Stimulated activated CD8-positive, alpha-beta memory T cell treated with anti-CD3 and anti-CD28 coated beads, Interleukin-12 subunit alpha, Interleukin-12 subunit beta, amount 100 ng/mL, for 1 hour (primary cell): ENCODE results near the gene VWC2L.

Source experiments
- DNase-seq: peaks from one replicate; pipeline ENCODE4 v3.0.0-alpha.2; 2020; ENCODE audit warnings: low read depth

VWC2L gene

GRCh38 chr2:214410918-214411554 is at the start of gene VWC2L:
VWC2L (plus strand) TSS chr2:214411054; CDS start chr2:214414194, 3,140 bp downstream.
- DNase-seq = no peak

- no peak for DNase-seq
Observed at GRCh38 chr2:214361116-214361515, 49.7 kb upstream of the VWC2L start.

GRCh38 chr2:214365549-214365948 is 45.3 kb upstream of the VWC2L start:
- no peak for DNase-seq

GRCh38 chr2:214367171-214367570 is 43.7 kb upstream of the VWC2L start:
- no peak for DNase-seq

- no peak for DNase-seq
Observed at GRCh38 chr2:214376618-214377285, 34.1 kb upstream of the VWC2L start.

- DNase-seq = no peak
Observed at GRCh38 chr2:214377286-214377624, 33.6 kb upstream of the VWC2L start.

- DNase-seq = no peak
Observed at GRCh38 chr2:214378455-214379103, 32.3 kb upstream of the VWC2L start.

- DNase-seq = no peak
Observed at GRCh38 chr2:214379227-214379626, 31.6 kb upstream of the VWC2L start.

GRCh38 chr2:214380681-214381080 is 30.2 kb upstream of the VWC2L start:
- DNase-seq = no peak

- DNase-seq = no peak
Observed at GRCh38 chr2:214382229-214382628, 28.6 kb upstream of the VWC2L start.

GRCh38 chr2:214386720-214387119 is 24.1 kb upstream of the VWC2L start:
- no peak for DNase-seq

GRCh38 chr2:214389334-214389733 is 21.5 kb upstream of the VWC2L start:
- DNase-seq = no peak

- DNase-seq = no peak
Observed at GRCh38 chr2:214393796-214394195, 17.1 kb upstream of the VWC2L start.

- no peak for DNase-seq
Observed at GRCh38 chr2:214395040-214395439, 15.8 kb upstream of the VWC2L start.

- no peak for DNase-seq
Observed at GRCh38 chr2:214401580-214401979, 9.3 kb upstream of the VWC2L start.

GRCh38 chr2:214410128-214410775 is 602 bp upstream of the VWC2L start:
- no peak for DNase-seq

- DNase-seq = no peak
Observed at GRCh38 chr2:214412679-214413078, 1.8 kb downstream of the VWC2L start.

GRCh38 chr2:214436470-214436869 is 25.6 kb downstream of the VWC2L start:
- DNase-seq = no peak

GRCh38 chr2:214450118-214450894 is 39.5 kb downstream of the VWC2L start:
- no peak for DNase-seq

GRCh38 chr2:214451516-214452275 is 40.8 kb downstream of the VWC2L start:
- no peak for DNase-seq

- DNase-seq = no peak
Observed at GRCh38 chr2:214465363-214466146, 54.7 kb downstream of the VWC2L start.
